GM12878 (cell line): ENCODE data around the gene SMIM44. TPM values are rescaled to one million over a fixed set of nuclear protein-coding genes. Genes with fewer than 3 reads are reported as not detected.

Experiments used
- BACH1 ChIP-seq: fragments of 450-650 bp; IDR thresholded peaks from 2 replicates; pipeline ENCODE4 v1.6.1; 2017; ENCODE audit warnings: mild to moderate bottlenecking, borderline replicate concordance
- CBX5 ChIP-seq: sonication (generic); IDR thresholded peaks from 2 replicates; pipeline ENCODE4 v1.6.1; 2016; ENCODE audit warnings: low read depth, moderate library complexity, mild to moderate bottlenecking, inconsistent platforms
- EP300 ChIP-seq, 2 experiments: fragments of 150-350 bp in 1 of 2; IDR thresholded peaks; 2 replicates each; pipeline ENCODE4 v1.6.1; 2011 to 2012; ENCODE audit warnings: low read depth in 2 of 2, low read length in 2 of 2, borderline replicate concordance in 1 of 2, improper control_type of control experiment in 1 of 2, inconsistent platforms in 1 of 2; ENCODE audit not compliant: control insufficient read depth in 1 of 2
- ESRRA ChIP-seq: IDR thresholded peaks from 2 replicates; pipeline ENCODE4 v1.6.1; 2012; ENCODE audit warnings: mild to moderate bottlenecking, low read length, improper control_type of control experiment
- GABPA ChIP-seq: IDR thresholded peaks from 2 replicates; pipeline ENCODE4 v1.6.1; 2014; ENCODE audit warnings: antibody characterized with exemption, low read depth, mild to moderate bottlenecking, inconsistent platforms
- GATAD2B ChIP-seq: fragments of 450-650 bp; conservative IDR thresholded peaks from 2 replicates; pipeline ENCODE4 v1.6.1; 2017; ENCODE audit warnings: low read depth, mild to moderate bottlenecking, moderate library complexity
- HDAC2 ChIP-seq: fragments of 200-600 bp; sonication (generic); IDR thresholded peaks from 2 replicates; pipeline ENCODE4 v1.6.1; 2017
- HDAC6 ChIP-seq: fragments of 200-600 bp; sonication (generic); IDR thresholded peaks from one replicate; pipeline ENCODE4 v1.8.0; 2017; ENCODE audit warnings: antibody characterized with exemption; ENCODE audit not compliant: unreplicated experiment
- HDGF ChIP-seq: fragments of 450-650 bp; IDR thresholded peaks from 2 replicates; pipeline ENCODE4 v1.6.1; 2016; ENCODE audit warnings: antibody characterized with exemption
- NBN ChIP-seq: fragments of 450-650 bp; IDR thresholded peaks from 2 replicates; pipeline ENCODE4 v1.6.1; 2016
- NFXL1 ChIP-seq: fragments of 450-650 bp; IDR thresholded peaks from 2 replicates; pipeline ENCODE4 v1.6.1; 2017; ENCODE audit warnings: antibody characterized with exemption, mild to moderate bottlenecking, borderline replicate concordance
- NFYB ChIP-seq: IDR thresholded peaks from 2 replicates; pipeline ENCODE4 v1.6.1; 2011; ENCODE audit warnings: low read depth, mild to moderate bottlenecking, low read length, improper control_type of control experiment, moderate library complexity; ENCODE audit not compliant: insufficient read depth
- NR2C1 ChIP-seq: fragments of 450-650 bp; IDR thresholded peaks from 2 replicates; pipeline ENCODE4 v1.6.1; 2017; ENCODE audit warnings: antibody characterized with exemption, mild to moderate bottlenecking, moderate library complexity
- NR2F1 ChIP-seq: fragments of 450-650 bp; conservative IDR thresholded peaks from 2 replicates; pipeline ENCODE4 v1.6.1; 2017; ENCODE audit warnings: mild to moderate bottlenecking
- POLR2AphosphoS2 ChIP-seq: IDR thresholded peaks from 2 replicates; pipeline ENCODE4 v1.6.1; 2011; ENCODE audit warnings: low read depth, mild to moderate bottlenecking, low read length, improper control_type of control experiment, moderate library complexity
- POLR2AphosphoS5 ChIP-seq: IDR thresholded peaks from 2 replicates; pipeline ENCODE4 v1.6.1; 2011; ENCODE audit warnings: mild to moderate bottlenecking, low read length, inconsistent platforms
- RAD51 ChIP-seq: fragments of 450-650 bp; IDR thresholded peaks from 2 replicates; pipeline ENCODE4 v1.6.1; 2016; ENCODE audit warnings: moderate library complexity, mild to moderate bottlenecking, inconsistent platforms
- RUNX3 ChIP-seq: IDR thresholded peaks from 2 replicates; pipeline ENCODE4 v1.6.1; 2012; ENCODE audit warnings: low read length, inconsistent platforms
- STAT3 ChIP-seq: IDR thresholded peaks from 2 replicates; pipeline ENCODE4 v1.6.1; 2011; ENCODE audit warnings: low read depth, low read length, improper control_type of control experiment
- USF1 ChIP-seq: IDR thresholded peaks from 2 replicates; pipeline ENCODE4 v1.6.1; 2011; ENCODE audit warnings: borderline replicate concordance, low read depth, mild to moderate bottlenecking, moderate library complexity, mixed read lengths, low read length; ENCODE audit not compliant: insufficient read depth; ENCODE audit errors: extremely low read length
- ZSCAN29 ChIP-seq: fragments of 450-650 bp; IDR thresholded peaks from 2 replicates; pipeline ENCODE4 v1.6.1; 2017; ENCODE audit warnings: mild to moderate bottlenecking, moderate library complexity
- polyA plus RNA-seq, 11 experiments: library from polyadenylated mRNA; depleted of rRNA in 4 of 11; unstranded in 6 of 11; stranded (reverse) in 5 of 11; fragments of >200 nt; fragmentation: Nextera tagmentation in 4 of 11; fragmentation: Illumina TruSeq in 1 of 11; extraction: Ambion mirVana in 4 of 11; extraction: Trizol in 1 of 11; gene quantifications; 1 replicate in 1 of 11; 2 replicates in 10 of 11; pipeline versions ENCODE4 v1.2.1 to v1.2.3, GENCODE V29; 2011 to 2016; ENCODE audit warnings: inconsistent platforms in 2 of 11, missing spikeins in 2 of 11, low read depth in 1 of 11
- total RNA-seq, 4 experiments: library from RNA; depleted of rRNA in 3 of 4; stranded (reverse); fragments of >200 nt in 3 of 4; fragmentation: Illumina TruSeq in 1 of 4; extraction: Trizol in 1 of 4; gene quantifications; 2 replicates each; pipeline versions ENCODE4 v1.2.1 to v1.2.3, GENCODE V29; 2013 to 2021
- TF ChIP-seq, protein P1 (sequence below): fragments of 450-650 bp; IDR thresholded peaks from 2 replicates; pipeline ENCODE4 v1.6.1; 2014; ENCODE audit warnings: mild to moderate bottlenecking
- TF ChIP-seq, protein P2 (sequence below): fragments of 450-650 bp; IDR thresholded peaks from 2 replicates; pipeline ENCODE4 v1.6.1; 2018; ENCODE audit warnings: mild to moderate bottlenecking, low read depth, moderate library complexity; ENCODE audit not compliant: partially characterized antibody

The SMIM44 gene
- total and polyA plus RNA-seq, 10 of the 15 experiments (the other 5 are each of a cell fraction or from before 2014, with no cell fraction given) = not detected

DNA sequence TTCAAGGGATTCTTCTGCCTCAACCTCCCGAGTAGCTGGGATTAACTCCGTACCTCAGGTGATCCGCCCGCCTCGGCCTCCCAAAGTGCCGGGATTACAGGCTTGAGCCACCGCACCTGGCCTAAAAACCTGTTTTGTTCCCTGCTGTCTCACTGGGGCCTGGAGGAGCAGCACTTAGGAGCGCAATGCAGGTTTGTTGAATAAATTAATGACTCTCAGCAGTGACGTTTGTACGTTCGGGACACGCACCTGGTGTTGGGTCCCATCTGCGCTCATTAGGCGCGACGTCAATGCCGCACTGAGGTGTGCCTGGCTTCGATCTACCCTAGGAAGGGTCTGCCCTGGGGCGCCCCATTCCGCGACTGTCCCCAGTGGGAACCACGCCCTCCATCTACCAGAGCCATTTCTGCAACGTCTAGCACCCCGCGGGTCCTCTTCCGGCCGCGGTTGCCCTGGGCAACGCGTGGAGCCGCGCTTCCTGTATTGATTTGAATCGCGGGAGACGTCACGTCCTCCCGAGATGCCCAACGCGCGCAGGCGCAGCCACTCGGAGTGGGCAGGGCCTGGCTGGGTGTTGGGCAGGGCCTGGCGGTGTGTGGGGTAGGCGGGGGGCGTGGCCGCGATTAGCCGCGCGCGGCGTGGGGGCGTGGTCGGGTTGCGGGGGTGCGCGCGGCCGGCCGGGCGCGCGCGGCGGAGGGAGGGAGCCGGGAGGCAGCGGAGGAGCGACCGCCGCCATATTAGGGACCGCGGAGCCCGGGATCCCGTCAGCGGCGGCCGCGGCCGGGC, 22.6 kb upstream of the SMIM44 start, which contains the start of gene FZR1 (continued):
- TF ChIP-seq CBX5 = no peak
- TF ChIP-seq, protein P1, sequence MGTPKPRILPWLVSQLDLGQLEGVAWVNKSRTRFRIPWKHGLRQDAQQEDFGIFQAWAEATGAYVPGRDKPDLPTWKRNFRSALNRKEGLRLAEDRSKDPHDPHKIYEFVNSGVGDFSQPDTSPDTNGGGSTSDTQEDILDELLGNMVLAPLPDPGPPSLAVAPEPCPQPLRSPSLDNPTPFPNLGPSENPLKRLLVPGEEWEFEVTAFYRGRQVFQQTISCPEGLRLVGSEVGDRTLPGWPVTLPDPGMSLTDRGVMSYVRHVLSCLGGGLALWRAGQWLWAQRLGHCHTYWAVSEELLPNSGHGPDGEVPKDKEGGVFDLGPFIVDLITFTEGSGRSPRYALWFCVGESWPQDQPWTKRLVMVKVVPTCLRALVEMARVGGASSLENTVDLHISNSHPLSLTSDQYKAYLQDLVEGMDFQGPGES = no peak
- TF ChIP-seq HDAC6 = no peak
- no peak for TF ChIP-seq NR2C1
- TF ChIP-seq POLR2AphosphoS5 = peak; percentile 68
- no peak; the same call in 1 of the 2 replicates for TF ChIP-seq NR2F1
- no peak for TF ChIP-seq POLR2AphosphoS2
- TF ChIP-seq RUNX3 = 0 out of 2 replicates have a peak, but pooled peaks have one; percentile 7
- TF ChIP-seq BACH1 = peak; percentile 80
- TF ChIP-seq ZSCAN29 = no peak
- peak in 1 of 2 experiments; percentile 18; a peak in 1 of 4 replicates for TF ChIP-seq EP300 (IDR thresholded peaks at IDR 0.05; ENCODE audit: borderline replicate concordance in 1 of 2, control insufficient read depth in 1 of 2, low read depth in 2 of 2, low read length in 2 of 2)
- TF ChIP-seq STAT3 = no peak
- TF ChIP-seq GATAD2B = no peak; the same call in 1 of the 2 replicates
- TF ChIP-seq HDAC2 = no peak
- TF ChIP-seq ESRRA = no peak
- TF ChIP-seq, protein P2, sequence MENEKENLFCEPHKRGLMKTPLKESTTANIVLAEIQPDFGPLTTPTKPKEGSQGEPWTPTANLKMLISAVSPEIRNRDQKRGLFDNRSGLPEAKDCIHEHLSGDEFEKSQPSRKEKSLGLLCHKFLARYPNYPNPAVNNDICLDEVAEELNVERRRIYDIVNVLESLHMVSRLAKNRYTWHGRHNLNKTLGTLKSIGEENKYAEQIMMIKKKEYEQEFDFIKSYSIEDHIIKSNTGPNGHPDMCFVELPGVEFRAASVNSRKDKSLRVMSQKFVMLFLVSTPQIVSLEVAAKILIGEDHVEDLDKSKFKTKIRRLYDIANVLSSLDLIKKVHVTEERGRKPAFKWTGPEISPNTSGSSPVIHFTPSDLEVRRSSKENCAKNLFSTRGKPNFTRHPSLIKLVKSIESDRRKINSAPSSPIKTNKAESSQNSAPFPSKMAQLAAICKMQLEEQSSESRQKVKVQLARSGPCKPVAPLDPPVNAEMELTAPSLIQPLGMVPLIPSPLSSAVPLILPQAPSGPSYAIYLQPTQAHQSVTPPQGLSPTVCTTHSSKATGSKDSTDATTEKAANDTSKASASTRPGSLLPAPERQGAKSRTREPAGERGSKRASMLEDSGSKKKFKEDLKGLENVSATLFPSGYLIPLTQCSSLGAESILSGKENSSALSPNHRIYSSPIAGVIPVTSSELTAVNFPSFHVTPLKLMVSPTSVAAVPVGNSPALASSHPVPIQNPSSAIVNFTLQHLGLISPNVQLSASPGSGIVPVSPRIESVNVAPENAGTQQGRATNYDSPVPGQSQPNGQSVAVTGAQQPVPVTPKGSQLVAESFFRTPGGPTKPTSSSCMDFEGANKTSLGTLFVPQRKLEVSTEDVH = no peak
- TF ChIP-seq USF1 = no peak
- TF ChIP-seq RAD51 = no peak
- no peak; the same call in 1 of the 2 replicates for TF ChIP-seq HDGF
- TF ChIP-seq NBN = peak; percentile 70
- TF ChIP-seq NFXL1 = no peak
- no peak for TF ChIP-seq NFYB
- TF ChIP-seq GABPA = peak; percentile 83
